Subcutaneous adipose tissue (tissue), 4 donors: ENCODE measurements around the gene SEC23A. TPM values are rescaled to one million over a fixed set of nuclear protein-coding genes. Genes with fewer than 3 reads are reported as not detected.

ENCODE experiments used
- CTCF ChIP-seq: fragments of 450-650 bp; IDR thresholded peaks from one replicate; pipeline ENCODE4 v1.5.1; 2016; ENCODE audit warnings: low read depth, mild to moderate bottlenecking, control low read depth, antibody characterized with exemption, moderate library complexity
- total RNA-seq, 4 donors: library from RNA; depleted of rRNA; stranded (reverse); fragments of >200 nt; gene quantifications; one replicate each; pipeline ENCODE4 v1.1.0, GENCODE V29; 2016

The SEC23A gene
- total RNA-seq, result 100 to 1,000 TPM in 1 of 4 donors, 10 to 100 TPM in 3; 90.8 to 154 (median 97.7) TPM

GRCh38 chr14:39102969-39103957, at the start of gene SEC23A:
Gene SEC23A, minus strand, starts transcription at chr14:39103235. Its CDS starts 7,117 bp downstream, at chr14:39096118.
- no peak for TF ChIP-seq CTCF

- no peak for TF ChIP-seq CTCF
These were observed 42.4 kb upstream of the SEC23A start for GRCh38 chr14:39145266-39145966.

GRCh38 chr14:39140170-39140569, 37.1 kb upstream of the SEC23A start:
- TF ChIP-seq CTCF, result no peak

GRCh38 chr14:39138440-39138839, 35.4 kb upstream of the SEC23A start:
- TF ChIP-seq CTCF, result no peak

GRCh38 chr14:39122330-39123138, 19.5 kb upstream of the SEC23A start:
- TF ChIP-seq CTCF, result no peak

- no peak for TF ChIP-seq CTCF
These were observed 11.2 kb upstream of the SEC23A start, which contains the start of gene GEMIN2 for GRCh38 chr14:39114073-39114838. Gene GEMIN2, plus strand, starts transcription at chr14:39114323. Its CDS starts 16 bp downstream, at chr14:39114339.
